IPS-NIHi7 (cell line): Measurements from ENCODE around the gene PEX16.

Experiments
- DNase-seq: peaks from one replicate; pipeline ENCODE4 v3.0.0; 2012; ENCODE audit warnings: mixed read lengths; ENCODE audit errors: extremely low spot score

PEX16 gene

GRCh38 chr11:45877221-45877620 is 40.5 kb downstream of the PEX16 start:
- DNase-seq: no peak

GRCh38 chr11:45876401-45876800 is 41.3 kb downstream of the PEX16 start:
- no peak for DNase-seq

GRCh38 chr11:45872651-45873356 is 44.9 kb downstream of the PEX16 start:
- DNase-seq: peak; percentile 95

GRCh38 chr11:45871638-45872037 is 46.0 kb downstream of the PEX16 start:
- DNase-seq: no peak

GRCh38 chr11:45870706-45871105 is 47.0 kb downstream of the PEX16 start:
- no peak for DNase-seq

GRCh38 chr11:45869551-45869950 is 48.1 kb downstream of the PEX16 start:
- DNase-seq: no peak

GRCh38 chr11:45864041-45864440 is 53.6 kb downstream of the PEX16 start:
- DNase-seq: no peak

- no peak for DNase-seq
These were observed 56.7 kb downstream of the PEX16 start for GRCh38 chr11:45860764-45861510.

GRCh38 chr11:45860348-45860747 is 57.3 kb downstream of the PEX16 start:
- DNase-seq: no peak
